IPS-18a (cell line): ENCODE results near the gene SLC16A11.
"Not testable (repeated sequence)": the region's sequence is repeated elsewhere in the genome, so short reads cannot be mapped to it uniquely, and the experiment has no call there.

Experiments used
- H3K27ac ChIP-seq: one replicate; pipeline ENCODE4 v1.5.1; 2013; ENCODE audit warnings: low read length
- H3K27me3 ChIP-seq: one replicate; pipeline ENCODE4 v1.6.1; 2013; ENCODE audit warnings: mild to moderate bottlenecking, low read length; ENCODE audit not compliant: control insufficient read depth, insufficient read depth
- H3K36me3 ChIP-seq: one replicate; pipeline ENCODE4 v1.6.1; 2013; ENCODE audit warnings: low read depth, low read length; ENCODE audit not compliant: control insufficient read depth
- H3K4me1 ChIP-seq: one replicate; pipeline ENCODE4 v1.6.1; 2013; ENCODE audit warnings: low read depth, low read length; ENCODE audit not compliant: control insufficient read depth
- H3K4me3 ChIP-seq: one replicate; pipeline ENCODE4 v1.5.1; 2013; ENCODE audit warnings: low read length
- H3K9ac ChIP-seq: one replicate; pipeline ENCODE4 v1.6.1; 2013; ENCODE audit warnings: mild to moderate bottlenecking, low read length, moderate library complexity
- H3K9me3 ChIP-seq: one replicate; pipeline ENCODE4 v1.6.1; 2013; ENCODE audit warnings: low read depth, low read length; ENCODE audit not compliant: control insufficient read depth

SLC16A11 gene

DNA sequence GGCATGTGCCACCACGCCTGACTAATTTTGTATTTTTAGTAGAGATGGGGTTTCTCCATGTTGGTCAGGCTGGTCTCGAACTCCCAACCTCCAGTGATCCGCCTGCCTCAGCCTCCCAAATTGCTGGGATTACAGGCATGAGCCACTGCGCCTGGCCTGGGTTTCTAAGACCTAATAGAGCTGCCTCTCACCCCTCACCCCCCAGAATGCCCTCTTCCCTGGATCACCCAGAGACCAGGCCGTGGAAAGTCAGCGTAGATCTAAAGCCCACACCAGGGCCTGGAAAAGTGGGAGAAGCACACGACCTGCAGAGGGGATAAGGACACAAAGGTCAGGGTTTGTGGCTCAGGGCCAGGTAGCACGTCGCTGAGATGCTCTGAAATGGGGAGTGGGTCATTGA is 6.7 kb upstream of the SLC16A11 start:
- H3K9ac ChIP-seq, H3K4me1 ChIP-seq, H3K27ac ChIP-seq, H3K9me3 ChIP-seq, H3K4me3 ChIP-seq, H3K36me3 ChIP-seq: not testable (repeated sequence)
- peaks cover 12% of the 10 kb centered on the region for H3K27me3 ChIP-seq

DNA sequence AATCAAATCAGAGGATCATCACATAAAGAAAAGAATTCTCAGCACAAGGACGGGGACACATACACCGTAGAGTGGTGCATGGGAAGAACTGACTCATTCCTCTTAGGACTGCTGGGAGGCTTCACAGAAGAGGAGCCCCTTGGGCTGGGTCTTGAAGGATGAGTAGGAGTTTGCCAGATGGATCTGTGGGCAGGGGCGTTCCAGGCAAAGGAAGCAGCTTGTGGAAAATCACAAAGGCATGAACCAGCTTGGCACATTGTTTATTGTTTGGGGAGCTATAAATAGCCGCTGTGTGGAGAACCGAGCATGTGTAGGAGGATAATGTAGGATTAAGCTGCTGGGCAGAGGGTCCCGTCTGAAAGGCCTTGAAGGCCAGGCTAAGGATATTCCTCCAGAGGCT is 5.1 kb upstream of the SLC16A11 start:
- Histone ChIP-seq H3K4me3 (no peak overlapping the region), H3K9me3 (no peaks in the 10 kb centered on the region), H3K27ac (no peak overlapping the region), H3K4me1 (peaks cover 9% of the 10 kb centered on the region), H3K36me3 (no peaks in the 10 kb centered on the region), H3K9ac (no peak overlapping the region), H3K27me3 (peaks cover 28% of the 10 kb centered on the region)

DNA sequence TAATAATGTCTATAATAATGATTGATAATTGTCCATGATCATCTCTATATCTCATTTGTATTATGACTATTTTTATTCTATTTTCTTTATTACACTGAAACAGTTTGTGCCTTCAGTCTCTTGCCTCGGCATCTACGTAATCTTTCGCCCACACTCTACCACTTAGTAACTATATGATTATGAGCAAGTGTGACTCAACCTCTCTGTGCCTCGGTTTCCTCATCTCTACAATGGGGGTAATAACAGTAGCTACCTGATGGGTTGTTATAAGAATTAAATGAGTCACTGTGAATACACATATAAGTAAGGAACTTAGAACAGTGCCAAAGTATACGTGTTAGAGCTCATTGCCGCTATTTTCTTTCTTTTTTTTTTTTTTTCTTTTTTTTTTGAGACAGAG is 3.7 kb upstream of the SLC16A11 start:
- Histone ChIP-seq H3K36me3 (no peaks in the 10 kb centered on the region), H3K4me3 (no peak overlapping the region), H3K4me1 (peaks cover 9% of the 10 kb centered on the region), H3K27ac (no peak overlapping the region), H3K27me3 (peaks cover 43% of the 10 kb centered on the region), H3K9ac (no peak overlapping the region), H3K9me3 (no peaks in the 10 kb centered on the region)

DNA sequence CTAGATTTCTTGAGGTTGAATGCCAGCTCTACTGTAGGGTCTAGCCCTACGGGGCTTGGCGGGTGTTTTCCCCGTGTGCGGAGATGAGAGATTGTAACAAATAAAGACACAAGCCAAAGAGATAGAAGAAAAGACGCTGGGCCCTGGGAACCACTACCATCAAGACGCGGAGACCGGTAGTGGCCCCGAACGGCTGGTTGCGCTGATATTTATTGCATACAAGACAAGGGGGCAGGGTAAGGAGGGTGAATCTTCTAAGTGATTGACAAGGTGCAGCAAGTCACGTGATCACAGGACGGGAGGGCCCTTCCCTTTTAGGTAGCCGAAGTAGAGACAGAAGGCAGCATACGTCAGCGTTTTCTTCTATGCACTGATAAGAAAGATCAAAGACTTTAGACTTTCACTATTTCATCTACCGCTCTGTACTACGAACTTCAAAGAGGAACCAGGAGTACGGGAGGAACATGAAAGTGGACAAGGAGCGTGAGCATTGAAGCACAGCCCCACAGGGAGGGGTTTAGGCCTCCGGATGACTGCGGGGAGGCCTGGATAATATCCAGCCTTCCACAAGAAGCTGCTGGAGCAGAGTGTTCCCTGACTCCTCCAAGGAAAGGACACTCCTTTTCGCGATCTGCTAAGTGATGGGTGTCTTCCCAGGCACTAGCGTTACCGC is 3.0 kb upstream of the SLC16A11 start:
- H3K27ac ChIP-seq, H3K9ac ChIP-seq: not testable (repeated sequence)

DNA sequence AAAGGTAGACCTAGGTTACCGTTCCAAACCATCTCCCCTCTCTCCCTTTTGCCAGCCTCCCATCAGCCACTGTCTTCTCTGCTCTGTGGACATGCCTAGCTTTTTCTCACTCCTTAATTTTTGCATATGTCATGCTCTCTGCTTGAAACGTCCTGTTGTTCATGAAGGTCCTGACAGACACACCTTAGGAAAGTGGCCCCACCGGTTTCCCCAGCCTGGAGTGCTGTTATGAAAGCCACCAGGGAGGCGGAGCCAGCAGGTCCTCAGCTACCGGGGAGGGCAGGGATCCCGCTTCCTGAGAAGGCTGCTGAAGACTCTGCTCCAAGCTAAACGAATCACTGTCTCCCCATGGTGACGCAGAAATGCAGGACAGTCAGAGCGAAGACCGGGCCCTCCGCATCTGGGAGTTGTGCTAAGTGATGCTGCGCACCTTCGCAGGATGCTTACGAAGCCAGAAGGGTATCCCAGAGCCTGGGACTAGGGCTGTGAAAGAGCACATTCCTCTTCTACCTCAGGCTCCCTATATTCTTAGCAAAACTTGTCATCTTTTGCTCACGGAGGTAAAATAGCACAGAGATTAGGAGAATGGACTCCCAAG is 2.3 kb upstream of the SLC16A11 start:
- H3K27ac ChIP-seq, result no peak overlapping the region

More for the DNA sequence above, 3.0 kb upstream of the SLC16A11 start:
- not testable (repeated sequence) for H3K36me3 ChIP-seq, H3K4me1 ChIP-seq, H3K9me3 ChIP-seq
- peaks cover 50% of the 10 kb centered on the region for H3K27me3 ChIP-seq
- H3K4me3 ChIP-seq, result peak overlapping the region; percentile 65

DNA sequence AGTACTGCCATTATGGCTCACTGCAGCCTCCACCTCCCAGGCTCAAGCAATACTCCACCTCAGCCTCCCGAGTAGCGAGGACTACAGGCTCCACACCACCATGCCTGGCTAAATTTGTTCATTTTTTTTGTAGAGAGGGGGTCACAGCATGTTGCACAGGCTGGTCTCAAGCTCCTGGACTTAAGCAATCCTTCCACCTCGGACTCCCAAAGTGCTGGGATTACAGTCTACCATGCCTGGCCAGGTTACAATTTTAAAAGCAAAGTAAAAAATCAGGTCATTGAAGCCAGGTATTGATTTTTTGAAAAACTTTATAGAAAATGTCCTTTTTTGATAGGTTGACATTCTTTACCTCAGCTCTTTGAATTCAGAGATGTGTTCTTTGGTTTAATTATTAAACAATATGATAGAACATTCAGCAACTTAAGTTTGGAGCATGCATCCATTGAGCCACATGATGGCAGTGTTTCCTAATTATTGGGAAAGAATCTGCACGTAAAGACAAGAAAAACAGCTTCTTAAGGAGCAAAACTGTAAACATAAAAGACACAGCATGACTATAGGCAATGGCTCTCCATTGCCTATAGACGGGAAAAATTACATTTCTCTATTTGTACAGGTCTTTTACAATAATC is 1.7 kb upstream of the SLC16A11 start:
- no peak overlapping the region for H3K27ac ChIP-seq
- peaks cover 9% of the 10 kb centered on the region for H3K4me1 ChIP-seq
- no peaks in the 10 kb centered on the region for H3K9me3 ChIP-seq
- H3K4me3 ChIP-seq, result peak overlapping the region; percentile 65
- no peak overlapping the region for H3K9ac ChIP-seq
- no peaks in the 10 kb centered on the region for H3K36me3 ChIP-seq
- peaks cover 56% of the 10 kb centered on the region for H3K27me3 ChIP-seq

More for the DNA sequence above, 2.3 kb upstream of the SLC16A11 start:
- Histone ChIP-seq H3K36me3 (no peaks in the 10 kb centered on the region), H3K9ac (no peak overlapping the region), H3K4me1 (peaks cover 9% of the 10 kb centered on the region), H3K27me3 (peaks cover 56% of the 10 kb centered on the region), H3K4me3 (peak overlapping the region; percentile 65), H3K9me3 (no peaks in the 10 kb centered on the region)

DNA sequence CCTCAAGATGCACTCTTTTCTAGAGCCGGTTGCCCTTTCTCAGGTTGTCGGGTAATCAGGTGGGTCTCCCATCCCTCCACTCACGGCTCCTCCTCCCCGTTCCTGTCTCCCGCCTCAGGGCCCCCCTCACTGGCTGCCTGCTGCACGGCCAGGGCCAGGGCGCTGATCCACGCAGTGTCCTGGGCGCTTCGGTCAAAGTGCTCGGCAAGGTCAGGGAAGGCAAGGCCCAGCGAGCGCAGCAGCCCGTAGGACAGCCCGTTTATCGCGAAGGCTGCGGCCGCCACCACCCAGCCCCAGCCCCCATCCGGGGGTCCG is 753 bp downstream of the SLC16A11 start:
- H3K4me1 ChIP-seq, result peaks cover 9% of the 10 kb centered on the region
- H3K27ac ChIP-seq, result no peak overlapping the region
- peaks cover 56% of the 10 kb centered on the region for H3K27me3 ChIP-seq
- H3K9me3 ChIP-seq, result no peaks in the 10 kb centered on the region
- H3K4me3 ChIP-seq, result peak overlapping the region; percentile 59
- no peaks in the 10 kb centered on the region for H3K36me3 ChIP-seq
- no peak overlapping the region for H3K9ac ChIP-seq

DNA sequence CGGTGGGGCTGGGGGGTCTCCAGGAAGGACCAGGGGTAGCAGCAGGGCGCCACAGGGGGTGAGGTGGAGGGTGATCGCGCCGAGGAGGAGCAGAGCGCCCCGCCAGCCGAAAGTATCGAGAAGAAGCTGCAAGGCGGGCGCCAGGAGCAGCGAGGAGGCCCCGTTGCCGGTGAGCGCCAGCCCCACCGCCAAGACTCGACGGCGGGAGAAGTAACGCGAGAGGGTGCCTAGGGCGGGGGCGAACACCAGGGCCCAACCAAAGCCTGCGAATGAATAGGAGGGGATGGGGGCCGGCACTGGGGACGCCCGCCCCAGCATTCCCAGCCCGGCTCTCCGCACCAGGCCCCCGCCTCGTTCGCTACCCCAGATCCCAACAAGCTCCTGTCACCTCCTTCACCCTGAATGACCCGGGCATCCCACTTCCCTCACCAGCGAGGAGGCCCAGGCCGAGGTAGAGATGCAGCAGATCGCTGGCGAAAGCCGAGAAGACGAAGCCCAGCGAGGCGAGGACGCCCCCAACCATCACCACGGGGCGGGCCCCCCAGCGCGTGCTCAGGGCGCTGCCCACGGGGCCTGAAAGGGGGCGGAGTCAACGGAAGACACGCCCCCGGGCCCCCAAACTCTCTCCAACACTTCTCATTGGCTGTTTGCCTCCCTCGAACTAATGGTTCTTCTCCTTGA is 1.3 kb downstream of the SLC16A11 start:
- H3K4me1 ChIP-seq, result peaks cover 9% of the 10 kb centered on the region
- H3K27me3 ChIP-seq, result peaks cover 56% of the 10 kb centered on the region
- H3K9ac ChIP-seq, result no peak overlapping the region

DNA sequence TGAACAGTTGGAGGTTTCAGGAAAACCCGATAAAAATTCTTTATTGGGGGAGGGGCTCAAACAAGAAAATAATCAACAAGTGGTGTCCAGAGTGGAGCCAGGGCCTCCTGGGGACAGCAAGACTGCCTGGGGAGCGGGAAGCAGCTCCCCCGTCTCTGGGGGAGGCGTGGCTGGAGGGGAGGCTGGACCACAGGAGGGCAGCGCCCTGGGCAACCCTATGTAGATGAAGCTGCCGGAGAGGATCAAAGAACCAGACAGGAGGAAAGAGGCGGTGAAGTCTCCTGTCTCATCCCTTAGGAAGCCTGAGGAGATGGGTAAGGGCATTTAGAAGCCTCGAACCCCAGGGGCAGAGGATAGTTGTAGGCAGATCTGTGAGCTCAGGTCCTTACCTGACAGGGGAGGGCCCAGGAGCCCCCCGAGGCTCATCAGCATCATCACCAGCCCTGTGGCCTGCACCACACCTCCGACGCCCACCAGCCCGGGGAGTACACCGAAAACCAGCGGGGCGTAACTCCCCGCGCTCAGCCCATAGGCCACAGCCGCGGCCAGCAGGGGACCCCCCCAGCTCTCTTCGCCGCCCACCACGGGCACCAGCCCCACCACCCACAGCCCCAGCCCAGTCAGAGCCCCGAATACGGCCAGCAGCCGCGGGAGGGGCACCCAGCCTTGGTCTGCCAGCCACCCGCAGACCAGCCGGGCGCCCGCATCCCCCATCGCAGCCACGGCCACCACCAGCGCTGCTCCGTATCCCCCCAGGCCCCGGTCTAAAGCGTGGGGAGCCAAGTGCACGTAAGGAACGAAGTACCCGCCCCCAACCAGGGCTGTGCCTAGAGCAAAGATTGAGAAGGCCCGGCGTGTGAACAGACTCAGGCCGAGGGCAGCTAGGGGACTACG is 2.0 kb downstream of the SLC16A11 start:
- Histone ChIP-seq H3K4me3 (peak overlapping the region; percentile 59), H3K36me3 (no peaks in the 10 kb centered on the region), H3K9me3 (no peaks in the 10 kb centered on the region), H3K9ac (no peak overlapping the region), H3K4me1 (peaks cover 9% of the 10 kb centered on the region), H3K27ac (no peak overlapping the region), H3K27me3 (peaks cover 56% of the 10 kb centered on the region)

More for the DNA sequence above, 1.3 kb downstream of the SLC16A11 start:
- Histone ChIP-seq H3K36me3 (no peaks in the 10 kb centered on the region), H3K27ac (no peak overlapping the region), H3K9me3 (no peaks in the 10 kb centered on the region), H3K4me3 (peak overlapping the region; percentile 59)

DNA sequence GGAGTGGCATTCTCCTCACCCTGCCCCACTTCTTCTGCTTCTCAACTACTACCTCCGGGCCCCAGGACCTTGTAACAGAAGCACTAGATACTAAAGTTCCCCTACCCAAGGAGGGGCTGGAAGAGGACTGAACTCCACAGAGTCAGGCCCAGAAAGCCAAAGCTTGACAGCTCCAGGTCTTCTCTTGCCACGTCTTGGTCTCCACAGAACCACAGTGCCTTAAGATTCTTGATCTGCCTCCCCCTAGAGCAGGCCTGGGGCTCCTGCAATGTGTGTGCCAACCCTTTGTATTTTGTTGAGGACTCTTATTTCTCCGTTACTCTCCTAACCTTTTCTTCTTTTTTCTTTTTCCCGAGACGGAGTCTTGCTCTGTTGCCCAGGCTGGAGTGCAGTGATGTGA is 4.1 kb downstream of the SLC16A11 start:
- Histone ChIP-seq H3K9ac (no peak overlapping the region), H3K4me1 (peaks cover 6% of the 10 kb centered on the region), H3K27ac (no peak overlapping the region), H3K36me3 (no peaks in the 10 kb centered on the region), H3K4me3 (no peak overlapping the region), H3K27me3 (peaks cover 37% of the 10 kb centered on the region), H3K9me3 (no peaks in the 10 kb centered on the region)
